ENCODE data around the gene MTCL3.
A peak's percentile ranks its signal among the peaks of the same experiment; 100 is the strongest.

MTCL3 gene

DNA sequence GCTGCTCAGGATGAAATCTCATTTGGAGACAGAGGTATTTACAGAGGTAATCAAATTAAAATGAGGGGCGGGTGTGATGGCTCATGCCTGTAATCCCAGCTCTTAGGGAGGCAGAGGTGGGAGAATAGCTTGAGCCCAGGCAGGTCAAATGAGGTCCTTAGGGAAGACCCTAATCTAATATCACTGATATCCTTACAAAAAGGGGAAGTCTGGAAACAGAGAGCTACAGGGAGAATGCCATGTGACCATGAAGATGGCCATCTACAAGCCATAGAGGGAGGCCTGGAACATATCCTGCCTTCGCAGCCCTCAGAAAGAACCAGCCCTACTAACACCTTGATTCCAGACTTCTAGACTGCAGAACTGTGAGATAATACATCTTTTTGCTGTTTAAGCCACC is 8.3 kb downstream of the MTCL3 start:
- Histone ChIP-seq H3K9me3 (0 out of 3 replicates have a peak, but pooled peaks cover 11% of the 10 kb centered on the region), H3K4me1 (no peaks in the 10 kb centered on the region), H3K27ac (no peak overlapping the region), H3K4me3 (no peak overlapping the region), H3K4me2 (no peak overlapping the region)
- ATAC-seq (no peak), FAIRE-seq (no peak), DNase-seq (ENCODE audit: low read depth in 1 of 2, low spot score in 1 of 2) (no peak)
- 100% methylated on average over 2 of the region's 2 CpGs for WGBS (ENCODE audit: missing lambda C conversion rate)
- CTCF ChIA-PET, result interaction anchor here (1.1 to 1.4 kb wide), 2 partner anchors 28 to 168 kb away, joined by 3 to 6 read pairs; no protein-coding TSS in a partner anchor
- POLR2A ChIA-PET, result no interaction called here
- TF ChIP-seq ZSCAN20 (CRISPR knock-in tag; IDR thresholded peaks at IDR 0.05), result no peak
- no peak for TF ChIP-seq CBX2 (IDR thresholded peaks at IDR 0.05; ENCODE audit: borderline replicate concordance, low read depth)

DNA sequence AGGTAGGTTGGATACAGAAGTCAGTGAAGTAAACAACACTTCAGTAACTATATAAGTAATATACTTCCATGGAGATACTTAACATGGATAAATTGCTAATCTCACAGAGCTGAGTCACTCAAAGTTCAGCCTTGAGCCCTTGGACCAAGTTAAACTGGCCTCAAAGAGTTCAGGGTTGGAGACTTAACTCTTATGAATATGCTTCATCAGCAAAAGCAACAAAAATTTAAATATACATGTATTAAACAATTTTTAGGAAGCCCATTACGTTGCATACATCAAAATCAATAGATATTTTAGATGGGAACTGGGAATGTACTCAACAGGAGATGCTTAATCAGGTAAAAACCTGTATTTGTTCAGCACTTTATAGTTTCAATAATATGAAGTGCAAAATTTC is 12.2 kb downstream of the MTCL3 start:
- ATAC-seq (no peak), DNase-seq (ENCODE audit: low read depth in 1 of 2, low spot score in 1 of 2) (no peak), FAIRE-seq (no peak)
- CTCF ChIA-PET, result interaction anchor here (2.6 to 6.1 kb wide), 2 partner anchors 10 to 32 kb away, joined by 5 to 34 read pairs; no protein-coding TSS in a partner anchor
- POLR2A ChIA-PET, result no interaction called here
- 83% methylated on average over 1 of the region's 1 CpG for WGBS (ENCODE audit: missing lambda C conversion rate)
- TF ChIP-seq HDAC2 (IDR thresholded peaks at IDR 0.05) (no peak), MAFK (IDR thresholded peaks at IDR 0.05; ENCODE audit: partially characterized antibody) (peak; percentile 81)
- no peak overlapping the region for H3K4me3 ChIP-seq
- H3K4me1 ChIP-seq, result no peaks in the 10 kb centered on the region
- no peak overlapping the region for H3K27ac ChIP-seq
- H3K4me2 ChIP-seq, result no peak overlapping the region
- H3K9me3 ChIP-seq, result 0 out of 3 replicates have a peak, but pooled peaks cover 11% of the 10 kb centered on the region

DNA sequence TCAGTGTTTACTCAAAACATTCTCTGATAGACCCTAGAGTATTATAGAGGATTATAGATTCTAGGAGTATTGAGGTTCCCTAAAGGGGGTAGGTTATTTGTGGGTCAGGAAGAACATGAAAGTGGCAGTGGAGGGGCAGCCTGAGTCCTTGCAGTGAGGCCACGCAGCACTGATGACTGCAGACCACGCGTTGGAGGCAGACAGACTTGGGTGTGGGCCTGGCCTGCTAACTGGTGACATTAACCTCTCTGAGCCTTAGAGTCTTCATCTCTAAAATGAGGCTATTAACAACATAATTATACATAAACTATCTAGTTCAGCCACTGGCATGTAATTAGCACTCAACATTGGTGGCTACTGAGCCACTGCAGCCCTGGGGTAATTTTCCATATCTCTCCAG is 16.1 kb downstream of the MTCL3 start:
- ATAC-seq (no peak; a peak in 1 of 6 replicates), FAIRE-seq (no peak), DNase-seq (ENCODE audit: low read depth in 1 of 2, low spot score in 1 of 2) (no peak)
- ChIA-PET POLR2A (no interaction called here), CTCF (interaction anchor here (0.7 to 3.2 kb wide), 2 partner anchors 14 to 40 kb away, joined by 3 to 18 read pairs; no protein-coding TSS in a partner anchor)
- no peaks in the 10 kb centered on the region for H3K4me1 ChIP-seq
- 100% methylated on average over 3 of the region's 3 CpGs for WGBS (ENCODE audit: missing lambda C conversion rate)
- H3K4me2 ChIP-seq, result no peak overlapping the region
- H3K9me3 ChIP-seq, result no peaks in the 10 kb centered on the region
- H3K4me3 ChIP-seq, result no peak overlapping the region
- no peak for TF ChIP-seq CBX8 (IDR thresholded peaks at IDR 0.05)
- no peak for TF ChIP-seq CEBPB (IDR thresholded peaks at IDR 0.05)
- no peak for TF ChIP-seq JUNB (IDR thresholded peaks at IDR 0.05)
- TF ChIP-seq HOXB13 (CRISPR knock-in tag; IDR thresholded peaks at IDR 0.05; ENCODE audit: low read depth), result no peak
- no peak for TF ChIP-seq HDAC2 (IDR thresholded peaks at IDR 0.05)
- no peak for TF ChIP-seq TFCP2L1 (CRISPR knock-in tag; IDR thresholded peaks at IDR 0.05)
- TF ChIP-seq POLR2A (IDR thresholded peaks at IDR 0.05; ENCODE audit: low read length), result no peak
- TF ChIP-seq HEYL (CRISPR knock-in tag; IDR thresholded peaks at IDR 0.05), result no peak
- TF ChIP-seq, protein P1, sequence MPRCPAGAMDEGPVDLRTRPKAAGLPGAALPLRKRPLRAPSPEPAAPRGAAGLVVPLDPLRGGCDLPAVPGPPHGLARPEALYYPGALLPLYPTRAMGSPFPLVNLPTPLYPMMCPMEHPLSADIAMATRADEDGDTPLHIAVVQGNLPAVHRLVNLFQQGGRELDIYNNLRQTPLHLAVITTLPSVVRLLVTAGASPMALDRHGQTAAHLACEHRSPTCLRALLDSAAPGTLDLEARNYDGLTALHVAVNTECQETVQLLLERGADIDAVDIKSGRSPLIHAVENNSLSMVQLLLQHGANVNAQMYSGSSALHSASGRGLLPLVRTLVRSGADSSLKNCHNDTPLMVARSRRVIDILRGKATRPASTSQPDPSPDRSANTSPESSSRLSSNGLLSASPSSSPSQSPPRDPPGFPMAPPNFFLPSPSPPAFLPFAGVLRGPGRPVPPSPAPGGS (IDR thresholded peaks at IDR 0.05), result no peak
- TF ChIP-seq FOSL2 (IDR thresholded peaks at IDR 0.05), result no peak
- no peak for TF ChIP-seq FOSL2 (CRISPR knock-in tag; IDR thresholded peaks at IDR 0.05)
- TF ChIP-seq RFX5 (IDR thresholded peaks at IDR 0.05), result no peak
- TF ChIP-seq, protein P2, sequence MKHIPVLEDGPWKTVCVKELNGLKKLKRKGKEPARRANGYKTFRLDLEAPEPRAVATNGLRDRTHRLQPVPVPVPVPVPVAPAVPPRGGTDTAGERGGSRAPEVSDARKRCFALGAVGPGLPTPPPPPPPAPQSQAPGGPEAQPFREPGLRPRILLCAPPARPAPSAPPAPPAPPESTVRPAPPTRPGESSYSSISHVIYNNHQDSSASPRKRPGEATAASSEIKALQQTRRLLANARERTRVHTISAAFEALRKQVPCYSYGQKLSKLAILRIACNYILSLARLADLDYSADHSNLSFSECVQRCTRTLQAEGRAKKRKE (CRISPR knock-in tag; IDR thresholded peaks at IDR 0.05; ENCODE audit: low read depth), result no peak
- no peak overlapping the region for H3K27ac ChIP-seq

DNA sequence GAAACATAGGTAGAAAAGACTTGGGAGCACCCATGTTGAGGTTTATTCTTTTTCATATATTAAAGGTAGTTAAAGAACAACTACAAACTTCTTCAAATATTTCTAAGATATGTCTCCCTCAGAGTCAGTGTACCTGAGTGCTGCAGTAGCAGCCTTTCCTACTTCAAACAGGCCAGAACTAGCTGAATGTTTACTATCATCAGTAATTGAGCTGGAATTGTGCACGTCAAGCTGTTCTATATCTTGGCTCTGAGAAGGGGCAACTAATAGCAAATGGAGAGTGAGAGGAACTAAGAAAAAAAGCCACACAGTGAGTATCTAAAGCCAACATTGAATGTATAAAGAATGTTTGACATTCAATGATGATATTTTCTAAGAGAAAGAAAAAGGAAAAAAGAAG is 21.7 kb downstream of the MTCL3 start:
- ChIA-PET CTCF (interaction anchor here (0.5 to 1.2 kb wide), 3 partner anchors 12 to 1593 kb away, joined by 3 to 4 read pairs (median 3); no protein-coding TSS in a partner anchor), POLR2A (no interaction called here)
- no peaks in the 10 kb centered on the region for H3K4me1 ChIP-seq
- H3K4me3 ChIP-seq, result no peak overlapping the region
- H3K4me2 ChIP-seq, result no peak overlapping the region
- 76% methylated on average over 1 of the region's 1 CpG for WGBS (ENCODE audit: missing lambda C conversion rate)
- FAIRE-seq, result no peak
- no peak overlapping the region for H3K27ac ChIP-seq
- no peaks in the 10 kb centered on the region for H3K9me3 ChIP-seq
- no peak for ATAC-seq
- no peak for DNase-seq (ENCODE audit: low read depth in 1 of 2, low spot score in 1 of 2)
- TF ChIP-seq SREBF2 (IDR thresholded peaks at IDR 0.05) (no peak), CHD2 (IDR thresholded peaks at IDR 0.05; ENCODE audit: low read length, partially characterized antibody) (no peak), RCOR1 (IDR thresholded peaks at IDR 0.05; ENCODE audit: low read depth, low read length) (no peak), SMC3 (IDR thresholded peaks at IDR 0.05) (no peak)
